NCI-H526 treated with DMSO at 0.1 percent for 48 hours (cell line): Measurements from ENCODE around the gene OTUB1.

ENCODE experiments used
- DNase-seq: peaks from one replicate; lab custom pipeline; 2025; lab: John Stamatoyannopoulos, UW

Gene OTUB1

DNA sequence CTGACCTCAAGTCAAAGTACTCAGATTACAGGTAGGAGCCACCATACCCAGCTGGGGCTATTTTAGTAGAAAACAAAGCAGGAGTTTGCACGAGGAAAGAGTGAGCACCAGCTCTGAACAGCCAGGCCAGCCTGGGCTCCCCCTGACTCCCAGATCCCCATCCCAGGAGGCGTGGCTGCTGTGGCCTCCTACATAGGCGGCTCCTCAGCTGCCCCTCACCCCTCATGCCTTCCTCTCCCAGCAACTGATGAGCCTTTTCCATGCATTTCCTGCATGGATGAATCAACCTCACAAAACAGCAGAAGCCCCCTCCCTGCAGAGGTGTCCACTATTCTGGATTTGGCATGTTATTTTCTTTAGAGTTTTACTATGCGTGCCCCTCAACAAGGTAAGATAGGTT lies 39.0 kb downstream of the OTUB1 start:
- no peak for DNase-seq

DNA sequence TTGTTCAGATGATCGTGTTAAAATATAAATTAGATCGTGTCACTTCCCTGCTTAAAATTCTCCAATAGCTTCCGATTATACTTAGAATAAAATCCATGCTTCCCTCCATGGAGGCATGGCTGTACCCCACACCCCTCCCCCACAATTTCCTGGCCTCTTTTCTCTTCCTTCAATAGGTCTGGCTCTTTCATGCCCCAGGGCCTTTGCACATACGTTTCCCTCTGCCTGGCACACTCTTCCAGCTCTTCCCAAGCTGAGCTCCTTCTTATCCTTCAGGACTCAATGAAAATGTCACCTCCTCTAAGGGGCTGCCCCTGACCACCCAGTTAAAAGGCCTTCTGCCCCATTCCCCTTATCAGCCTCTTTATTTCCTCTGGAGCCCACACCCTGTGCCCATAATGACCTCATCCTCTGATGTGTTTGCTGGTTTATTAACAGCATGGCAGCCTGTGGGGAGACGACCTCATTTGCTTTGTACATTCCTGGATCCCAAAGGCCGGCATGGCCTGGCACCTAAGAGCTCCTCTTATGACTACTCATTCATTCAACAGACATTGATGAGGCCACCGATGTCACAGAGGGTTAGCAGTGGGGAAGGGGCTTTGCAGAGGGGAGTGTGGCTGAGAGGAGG lies 40.5 kb downstream of the OTUB1 start:
- no peak for DNase-seq

DNA sequence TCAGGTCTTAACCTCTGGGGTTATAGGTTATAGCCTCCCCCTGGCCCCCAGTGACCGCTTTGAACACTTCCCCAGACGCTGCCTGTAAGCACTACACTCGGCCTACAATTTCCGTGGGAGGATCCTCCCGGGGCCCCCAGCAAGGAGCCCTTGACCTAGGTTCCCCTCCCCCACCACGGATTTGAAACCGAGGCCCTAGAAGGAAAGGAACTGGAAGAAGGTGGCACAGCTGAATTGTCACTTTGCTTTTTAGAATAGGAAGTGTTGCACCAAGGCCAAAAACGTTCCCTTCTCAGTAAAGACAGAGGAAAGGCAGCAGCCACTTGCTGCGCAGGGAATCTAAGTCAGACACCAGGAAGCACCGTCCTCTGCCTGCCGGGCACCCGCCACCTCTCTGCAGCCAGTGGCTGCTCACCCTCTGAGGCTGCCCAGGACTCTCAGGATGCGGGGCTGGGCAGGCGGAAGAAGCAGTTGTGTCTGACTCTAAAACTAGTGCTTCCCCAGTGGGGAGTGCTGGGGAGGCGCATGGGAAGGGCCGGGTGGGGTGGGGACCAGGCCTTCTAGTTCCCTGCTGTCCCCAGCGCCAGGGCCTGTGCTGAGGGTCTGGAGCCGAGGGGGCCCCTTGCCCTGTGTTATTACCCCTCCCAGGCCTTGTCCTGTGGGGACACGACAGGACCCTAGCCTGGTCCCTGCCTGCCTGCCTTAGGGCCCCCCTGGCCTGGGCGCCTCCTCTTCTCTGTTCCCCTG lies 41.6 kb downstream of the OTUB1 start:
- DNase-seq: no peak

DNA sequence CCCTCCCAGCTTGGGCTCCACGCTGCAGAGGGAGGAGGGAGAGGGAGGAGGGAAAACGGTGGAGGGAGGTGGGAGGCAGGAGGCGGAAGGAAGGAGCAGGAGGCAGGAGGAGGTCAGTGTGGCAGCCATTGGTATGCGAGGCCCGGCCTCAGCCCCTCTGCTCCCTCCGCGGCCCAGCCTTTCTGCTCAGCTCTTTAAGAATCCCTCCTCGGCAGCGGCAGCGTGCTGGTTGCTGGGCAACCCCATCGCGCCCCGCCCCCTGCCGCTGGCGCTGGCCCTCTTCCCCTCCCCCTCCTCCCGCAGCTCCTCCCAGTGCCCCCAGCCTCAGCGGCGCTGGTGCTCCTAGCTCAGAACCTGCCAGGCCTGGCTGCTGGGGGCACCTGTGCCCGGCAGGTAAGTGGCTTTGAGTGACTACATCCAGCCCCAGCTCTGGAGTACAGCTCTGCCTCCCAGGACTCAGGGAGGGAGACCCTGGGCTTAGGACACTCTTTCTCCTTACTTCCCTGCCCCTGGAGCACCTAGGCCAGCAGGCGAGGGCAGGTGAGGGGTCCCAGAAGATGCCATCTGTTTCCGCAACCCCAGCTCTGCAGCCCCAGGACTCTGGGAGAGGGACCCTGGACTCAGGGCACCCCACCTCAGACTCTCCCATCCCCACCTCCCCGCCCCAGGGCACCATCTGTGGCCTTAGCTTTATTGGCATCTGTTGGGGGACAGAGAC lies 42.3 kb downstream of the OTUB1 start:
- peak; percentile 43 for DNase-seq

DNA sequence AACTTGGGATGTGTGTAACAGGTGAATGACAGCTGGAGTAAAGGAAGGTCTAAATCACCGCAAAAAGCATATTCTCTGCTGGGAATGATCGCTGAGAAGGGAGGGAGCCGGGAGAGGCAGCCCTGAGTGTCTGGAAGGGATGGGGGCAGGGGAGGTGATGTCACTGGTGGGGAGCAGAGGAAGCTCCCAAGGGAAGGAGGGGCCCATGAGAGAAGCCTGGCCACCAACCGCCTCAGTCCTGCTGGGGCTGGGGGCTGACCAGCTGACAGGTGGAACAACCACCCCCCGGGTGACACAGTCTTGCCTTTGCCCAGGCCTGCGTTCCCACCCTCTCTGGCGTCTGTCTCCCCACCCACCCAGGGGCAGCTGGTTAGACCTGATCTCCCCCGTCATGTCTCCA lies 43.5 kb downstream of the OTUB1 start:
- DNase-seq: no peak

DNA sequence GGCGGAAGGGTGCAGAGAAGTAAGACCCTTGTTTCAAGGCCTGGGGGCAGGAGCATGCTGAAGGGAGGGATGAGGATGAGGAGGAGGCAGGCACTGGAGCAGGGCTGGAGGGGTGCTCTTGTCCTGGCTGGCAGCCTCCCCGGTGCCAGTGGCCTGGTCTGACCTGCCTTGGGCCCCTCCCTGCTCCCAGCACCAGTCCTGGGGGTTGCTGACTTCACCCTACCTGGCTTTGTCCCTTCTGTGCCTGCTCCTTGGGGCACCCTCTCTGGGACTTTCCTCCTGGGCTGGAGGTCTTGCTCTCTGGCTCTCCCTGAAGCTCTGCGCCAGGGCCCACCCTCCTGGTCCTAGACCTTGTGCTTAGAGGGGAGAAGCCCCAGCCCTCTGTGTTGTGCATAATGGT lies 44.8 kb downstream of the OTUB1 start:
- DNase-seq: no peak

DNA sequence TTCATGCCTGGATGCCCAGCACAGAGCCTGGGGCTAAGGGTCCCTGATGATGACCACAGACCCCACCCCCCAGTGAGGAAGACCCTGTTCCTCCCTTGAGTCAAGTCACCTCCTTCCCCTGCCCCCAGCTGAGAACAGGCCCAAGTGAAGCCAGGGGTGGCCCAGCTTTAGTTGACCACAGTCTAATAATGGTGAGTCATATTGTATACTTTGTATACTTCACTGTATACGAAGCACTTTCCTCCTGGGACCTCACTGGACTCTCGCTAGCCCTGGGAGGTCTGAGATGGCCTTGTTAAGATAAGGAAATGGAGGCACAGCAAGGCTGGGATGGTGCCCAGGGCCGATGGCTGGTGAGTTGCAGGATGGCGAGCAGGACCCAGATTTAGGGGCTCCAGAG lies 45.8 kb downstream of the OTUB1 start:
- no peak for DNase-seq

DNA sequence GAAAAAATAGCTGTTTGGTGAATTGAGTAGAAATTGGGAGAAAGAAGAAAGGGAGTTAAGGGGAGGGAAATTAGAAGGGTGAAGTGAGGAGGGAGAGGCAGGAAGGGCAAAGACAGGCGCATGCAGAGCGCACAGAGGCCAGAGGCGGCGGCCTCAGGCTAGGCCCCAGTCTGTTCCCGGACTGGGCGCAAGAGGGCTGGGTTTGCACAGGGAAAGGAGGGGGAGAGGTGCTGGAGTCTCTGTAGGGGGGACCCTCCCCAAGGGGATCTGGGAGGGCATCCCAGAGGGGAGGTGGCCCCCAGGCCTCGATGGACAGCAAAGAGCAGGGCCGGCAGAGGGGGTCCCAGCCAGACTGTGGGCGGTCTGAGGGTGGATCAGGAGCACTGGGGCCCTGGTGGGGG lies 48.2 kb downstream of the OTUB1 start:
- no peak for DNase-seq

DNA sequence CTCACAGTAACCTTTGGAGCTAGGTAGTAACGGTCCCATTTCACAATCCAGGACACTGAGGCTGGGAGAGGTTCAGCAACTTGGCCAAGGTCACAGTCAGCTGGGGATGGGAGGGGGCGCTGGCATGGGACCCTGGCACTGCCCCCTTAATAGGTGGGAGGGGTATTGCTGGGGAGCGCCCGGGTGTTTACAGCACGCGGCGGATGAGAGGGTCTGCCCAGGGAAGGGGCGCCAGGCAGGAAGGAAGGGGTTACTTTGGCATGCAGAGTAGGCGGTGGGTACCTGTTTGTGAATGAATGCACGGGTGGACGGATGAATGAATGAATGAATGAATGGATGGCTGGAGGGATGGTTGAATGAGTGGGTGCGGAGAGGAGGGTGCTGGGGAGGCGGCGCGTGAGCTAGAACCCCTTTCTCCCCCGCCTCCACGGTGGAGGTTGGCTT lies 48.9 kb downstream of the OTUB1 start:
- no peak for DNase-seq

DNA sequence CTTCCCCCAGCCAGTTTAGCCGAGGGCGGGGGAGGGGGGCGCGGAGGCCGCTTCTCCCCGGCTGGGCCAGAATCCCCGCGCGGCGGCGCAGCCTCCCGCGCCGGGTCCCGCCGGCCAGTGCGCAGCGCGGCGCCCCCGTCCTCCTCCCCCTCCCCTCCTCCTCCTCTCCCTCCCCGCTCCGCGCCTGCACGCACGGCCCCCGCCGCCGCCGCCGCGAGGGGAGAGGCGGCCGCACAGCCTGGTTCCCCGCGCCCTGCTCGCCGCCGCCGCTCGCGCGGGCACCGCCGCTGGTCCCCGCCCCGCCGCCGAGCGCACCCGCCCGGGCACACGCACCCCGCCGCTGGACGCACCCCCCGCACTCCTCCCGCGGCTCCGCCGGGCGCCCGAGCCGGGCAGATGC lies 49.3 kb downstream of the OTUB1 start, which contains the start of gene FLRT1:
Gene FLRT1, plus strand, starts transcription at position 356 of the 400 bp plus-strand sequence. CDS start 80,337 bp downstream, outside the sequence.
- DNase-seq: no peak

DNA sequence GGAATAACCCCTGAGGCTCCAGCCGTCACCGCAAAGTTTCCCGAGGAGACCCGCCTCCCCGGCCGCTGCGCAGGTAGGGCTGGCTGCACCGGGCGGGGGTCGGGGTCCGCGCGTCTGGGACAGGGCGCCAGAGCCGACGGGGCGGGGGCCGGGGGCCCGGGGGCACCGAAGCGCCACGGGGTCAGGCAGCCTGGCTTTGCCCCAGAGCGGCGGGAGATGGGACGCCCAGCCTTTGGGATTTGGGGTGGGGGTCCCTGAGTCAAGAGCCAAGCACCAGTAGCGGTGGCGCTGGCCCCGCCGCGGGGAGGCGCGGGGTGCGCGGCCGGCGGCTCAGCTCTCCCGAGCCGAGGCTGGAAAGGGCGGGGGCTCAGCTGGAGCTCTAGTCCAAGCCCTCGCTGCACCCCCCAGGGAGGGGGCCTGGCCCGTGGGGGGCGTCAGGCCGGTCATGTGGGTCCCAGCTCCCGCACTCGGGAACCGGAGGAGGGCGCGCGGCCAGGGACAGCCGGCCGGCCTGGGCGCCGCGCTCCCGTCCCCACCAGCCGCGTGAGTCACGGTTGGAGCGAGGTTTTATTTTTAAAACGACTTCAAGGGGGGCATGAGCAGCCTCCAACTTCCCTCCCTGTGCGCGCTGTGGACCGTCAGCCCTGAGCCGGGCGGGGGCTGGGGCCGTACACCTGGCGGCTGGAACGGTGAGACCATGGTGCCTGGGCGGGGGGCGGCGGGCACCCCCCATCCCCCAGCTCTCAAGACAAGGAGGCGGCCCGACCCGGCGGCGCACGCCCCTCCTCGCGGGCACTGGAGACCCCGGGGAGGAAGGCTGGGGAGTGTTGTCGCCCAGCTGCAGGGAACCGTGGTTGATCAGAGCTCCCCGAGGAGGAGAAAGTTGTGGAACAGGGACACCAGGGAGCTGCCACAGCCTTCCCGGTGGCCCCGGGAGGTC lies 50.1 kb downstream of the OTUB1 start:
- DNase-seq: no peak

DNA sequence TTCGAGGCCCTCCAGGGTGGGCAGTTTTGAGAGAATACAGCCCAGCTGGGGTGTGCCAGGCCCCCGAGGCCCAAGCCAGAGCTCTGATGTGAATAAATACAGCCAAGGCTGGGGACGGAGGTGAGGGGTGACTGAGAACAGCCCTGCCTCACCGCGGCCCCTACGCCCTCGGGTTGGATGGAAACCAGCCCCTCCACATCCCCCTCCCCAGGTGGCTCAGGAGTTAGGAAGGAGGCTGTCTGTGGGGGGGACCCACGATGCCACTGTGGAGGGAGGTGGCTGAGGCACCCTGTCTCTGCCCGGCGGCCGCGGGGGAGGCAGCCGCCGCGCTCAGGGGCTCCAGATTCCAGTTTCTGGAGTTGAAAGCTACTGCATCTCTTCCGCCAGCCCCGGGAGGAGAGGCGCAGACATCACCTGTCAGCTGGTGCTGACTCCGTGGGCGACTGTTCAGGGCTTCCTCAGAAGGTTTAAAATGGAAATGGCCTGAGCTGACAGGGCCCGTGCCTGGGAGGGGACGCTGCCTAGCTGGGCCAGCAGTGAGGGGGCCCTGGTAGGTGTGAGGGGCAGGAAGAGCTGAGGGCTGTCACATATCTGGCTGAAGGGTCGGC lies 50.9 kb downstream of the OTUB1 start:
- no peak for DNase-seq

DNA sequence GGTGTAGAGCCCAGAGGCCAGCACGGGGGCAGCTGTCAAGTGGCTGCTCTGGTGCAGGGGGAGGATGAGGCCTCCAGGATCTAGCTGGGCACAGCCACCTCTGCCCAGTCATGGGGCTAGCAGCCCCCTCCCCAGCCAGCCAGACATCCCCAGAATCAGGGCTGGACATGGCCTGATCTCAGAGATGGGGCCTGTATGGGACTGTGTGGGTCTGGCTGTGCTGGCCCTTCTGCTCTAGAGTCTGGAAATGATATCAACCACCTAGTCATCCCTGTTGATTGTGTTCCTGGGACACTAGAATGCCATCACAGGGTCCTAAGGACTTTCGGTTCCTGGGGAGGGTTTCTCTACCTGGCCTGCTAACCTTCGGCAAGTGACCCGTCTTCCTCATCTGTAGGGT lies 52.3 kb downstream of the OTUB1 start:
- DNase-seq: no peak

DNA sequence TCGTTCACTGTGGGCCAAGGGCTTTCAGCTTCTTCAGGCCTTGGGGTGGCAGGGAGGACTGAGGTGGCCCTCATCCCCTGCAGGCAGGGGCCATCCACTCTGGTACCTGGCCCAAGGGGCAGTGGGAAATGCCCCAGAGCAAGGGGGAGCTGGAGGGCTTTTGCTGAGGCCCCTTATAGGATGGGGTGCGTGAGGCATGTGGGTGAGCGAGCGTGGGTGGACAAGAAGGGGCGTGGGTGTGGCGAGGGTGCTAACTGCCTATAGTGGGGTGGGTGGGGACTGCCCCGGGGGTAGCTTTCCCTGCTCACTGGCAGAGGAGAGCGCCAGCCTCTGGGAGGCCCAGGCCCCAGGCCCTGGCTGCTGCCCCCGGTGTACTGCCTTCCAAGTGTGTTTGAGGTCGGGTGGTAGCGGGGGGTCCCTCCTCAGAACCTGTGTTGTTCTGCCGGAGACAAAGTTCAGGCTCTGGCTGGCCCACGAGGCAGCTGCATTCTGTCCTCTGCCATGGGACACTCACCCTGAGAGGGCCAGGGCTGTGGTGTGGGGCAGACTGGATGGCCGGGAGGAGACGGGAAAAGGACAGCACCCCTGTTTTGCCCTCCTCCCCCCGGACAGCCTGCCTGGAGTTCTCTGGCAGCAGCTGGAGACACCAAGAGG lies 52.9 kb downstream of the OTUB1 start:
- no peak for DNase-seq

DNA sequence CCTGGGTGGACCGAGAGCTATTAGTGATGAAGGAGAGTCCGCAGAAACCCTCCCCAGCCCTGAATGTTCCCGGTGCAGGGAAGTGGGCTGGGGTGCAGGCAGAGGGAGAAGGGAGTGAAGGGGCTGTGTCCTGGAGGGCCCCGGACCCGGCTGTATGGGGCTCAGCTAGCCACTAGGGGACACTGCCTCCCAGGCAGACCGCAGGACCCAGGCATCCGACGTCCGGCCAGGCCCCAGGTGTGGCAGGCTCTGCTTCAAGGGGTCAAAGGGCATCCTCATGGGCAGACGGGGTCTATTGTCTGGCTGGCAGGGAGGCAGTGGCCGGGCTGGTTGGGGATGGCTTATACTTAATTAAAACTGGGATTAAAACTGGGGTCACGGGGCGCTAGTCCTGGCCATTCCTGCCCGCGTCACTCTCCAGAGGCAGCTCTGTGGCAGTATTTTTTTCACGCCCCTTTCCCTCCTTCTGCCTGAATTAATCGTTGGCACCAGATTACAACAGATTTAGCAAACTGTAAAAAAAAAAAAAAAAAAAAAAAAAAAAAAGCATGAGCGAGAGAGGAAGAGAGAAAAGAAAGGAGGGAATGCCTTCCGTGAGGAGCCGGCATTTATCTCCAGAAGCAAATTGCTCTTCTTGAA lies 54.6 kb downstream of the OTUB1 start:
- DNase-seq: no peak

DNA sequence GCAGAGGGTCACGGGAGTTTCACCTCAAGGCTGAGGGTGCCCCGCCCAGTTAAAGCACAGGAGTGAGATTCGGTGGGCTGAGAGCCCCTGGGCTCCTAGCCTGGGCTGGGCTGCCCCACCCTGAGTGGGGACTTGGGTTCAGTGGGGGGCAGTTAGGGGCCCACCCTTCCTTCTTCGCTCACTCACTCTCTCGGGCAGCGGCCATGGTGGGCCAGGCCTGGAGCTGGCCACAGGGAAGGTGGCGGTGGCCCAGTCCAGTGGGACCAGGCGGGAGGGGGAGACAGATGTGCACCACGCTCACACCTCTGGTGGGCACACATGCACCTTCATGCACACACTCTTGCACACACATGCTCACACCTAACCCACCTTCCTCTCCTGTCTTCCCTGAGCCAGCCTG lies 55.6 kb downstream of the OTUB1 start:
- DNase-seq: no peak

DNA sequence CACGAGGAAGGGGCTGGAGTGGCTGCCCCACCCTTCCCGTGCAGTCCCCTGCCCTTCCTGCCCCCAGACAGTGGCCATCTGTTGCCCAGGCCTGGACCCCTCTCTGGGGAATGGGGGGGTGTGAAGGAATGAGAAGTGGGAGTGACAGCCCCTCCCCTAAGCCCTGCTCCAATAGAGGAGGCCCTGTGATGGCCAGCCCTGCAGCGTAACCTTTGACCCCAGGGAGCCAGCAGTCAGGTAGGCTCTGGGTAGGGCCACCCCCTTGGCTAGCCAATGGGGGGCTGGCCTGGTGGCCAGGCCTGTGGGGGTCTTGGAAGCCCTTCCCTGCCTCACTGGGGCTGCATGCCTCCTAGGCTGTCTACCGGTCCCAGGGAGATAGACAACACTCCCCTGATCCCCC lies 56.1 kb downstream of the OTUB1 start:
- no peak for DNase-seq

DNA sequence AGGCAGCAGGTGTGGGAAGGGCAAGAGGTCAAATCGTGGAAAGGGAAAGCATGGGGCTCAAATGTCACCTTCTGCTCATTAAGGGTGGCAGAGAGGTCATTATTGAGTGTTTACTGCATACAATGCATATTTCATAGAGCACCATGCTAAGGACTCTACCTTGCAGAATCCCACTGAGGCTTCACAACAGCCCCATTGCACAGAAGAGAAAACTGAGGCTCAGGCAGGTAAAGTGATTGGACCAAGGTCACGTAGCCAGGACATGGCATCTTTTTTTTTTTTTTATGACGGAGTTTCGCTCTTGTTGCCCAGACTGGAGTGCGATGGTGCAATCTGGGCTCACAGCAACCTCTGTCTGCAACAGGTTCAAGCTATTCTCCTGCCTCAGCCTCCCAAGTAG lies 57.3 kb downstream of the OTUB1 start:
- no peak for DNase-seq

DNA sequence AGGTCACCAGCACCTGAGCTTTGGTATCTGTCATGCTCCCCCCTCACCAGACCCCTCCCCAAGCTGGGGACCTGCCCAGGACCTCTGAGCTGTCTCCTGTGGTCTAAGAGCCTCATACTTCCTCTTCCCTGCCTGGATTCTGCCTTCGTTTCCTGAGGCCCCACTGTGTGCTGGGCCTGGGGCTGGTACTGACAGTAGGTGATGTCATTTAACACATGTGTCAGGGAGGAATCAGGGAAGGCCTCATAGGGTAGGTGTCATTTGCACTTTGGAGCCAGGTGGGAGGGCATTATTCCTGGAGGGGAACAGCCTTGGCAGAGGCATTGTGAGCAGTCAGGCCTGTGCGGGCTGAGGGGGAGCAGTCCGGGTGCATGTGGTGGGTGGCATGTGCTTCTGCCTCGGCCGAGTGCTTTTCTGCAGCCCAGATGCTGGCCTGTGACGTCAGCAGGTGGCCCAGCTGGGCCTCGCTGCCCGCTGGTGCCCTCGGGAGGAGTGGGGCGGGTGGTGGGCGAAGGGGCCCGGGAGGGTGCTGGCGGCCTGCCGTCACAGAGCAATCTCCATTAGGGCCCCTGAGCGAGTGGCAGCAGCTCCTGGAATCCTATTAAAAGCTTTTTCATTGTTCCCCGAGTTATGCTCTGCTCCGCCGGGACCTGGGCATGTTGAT lies 58.6 kb downstream of the OTUB1 start:
- DNase-seq: no peak

DNA sequence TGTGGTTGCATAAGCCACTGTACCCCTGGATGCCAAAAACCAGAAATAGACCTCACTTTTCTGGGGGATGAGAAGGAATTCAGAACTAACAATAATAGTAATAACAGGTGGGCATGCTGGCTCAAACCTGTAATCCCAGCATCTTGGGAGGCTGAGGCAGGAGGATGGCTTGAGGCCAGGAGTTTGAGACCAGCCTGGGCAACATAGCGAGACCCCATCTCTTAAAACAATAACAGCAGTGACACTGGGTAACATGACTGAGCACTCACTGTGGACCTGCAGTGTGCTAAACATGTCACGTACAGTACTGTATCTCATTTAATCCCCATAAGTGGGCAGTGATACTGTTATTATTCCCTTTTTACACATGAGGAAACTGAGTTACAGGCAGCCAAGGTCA lies 59.5 kb downstream of the OTUB1 start:
- no peak for DNase-seq
